Memory B cell (primary cell): ENCODE results near the gene LKAAEAR1.

Experiments
- ATAC-seq: fragments of 150-1000 bp; cut with Tn5 transposase; 2 replicates; pipeline ENCODE4 v1.10.0; 2021; ENCODE audit warnings: low read depth, mild to moderate bottlenecking, moderate library complexity
- DNase-seq, 2 donors: peaks; one replicate each; pipeline ENCODE4 v3.0.0; 2022; ENCODE audit warnings: low spot score in 2 of 2
- H3K27ac Mint-ChIP-seq: one replicate; pipeline ENCODE4 v1.8.0; 2022; ENCODE audit warnings: mild to moderate bottlenecking, moderate library complexity, mixed read lengths
- H3K27me3 Mint-ChIP-seq: one replicate; pipeline ENCODE4 v1.8.0; 2022; ENCODE audit warnings: mixed read lengths
- H3K36me3 Mint-ChIP-seq: one replicate; pipeline ENCODE4 v1.8.0; 2022; ENCODE audit warnings: mild to moderate bottlenecking, mixed read lengths
- H3K4me1 Mint-ChIP-seq: one replicate; pipeline ENCODE4 v1.8.0; 2022; ENCODE audit warnings: mixed read lengths
- H3K4me3 Mint-ChIP-seq: one replicate; pipeline ENCODE4 v1.8.0; 2022; ENCODE audit warnings: mild to moderate bottlenecking, moderate library complexity, mixed read lengths
- H3K9me3 Mint-ChIP-seq: one replicate; pipeline ENCODE4 v1.8.0; 2022; ENCODE audit warnings: mixed read lengths

The LKAAEAR1 gene

GRCh38 chr20:64115171-64115911 is 31.1 kb upstream of the LKAAEAR1 start:
- Mint-ChIP-seq H3K4me1 (peaks cover 13% of the 10 kb centered on the region), H3K27me3 (no peaks in the 10 kb centered on the region), H3K36me3 (no peaks in the 10 kb centered on the region), H3K9me3 (no peaks in the 10 kb centered on the region), H3K27ac (no peak overlapping the region), H3K4me3 (no peak overlapping the region)
- no peak for ATAC-seq
- peak in 1 of 2 donors; percentile 0 for DNase-seq

GRCh38 chr20:64114356-64114971 is 30.3 kb upstream of the LKAAEAR1 start:
- H3K9me3 Mint-ChIP-seq, result no peaks in the 10 kb centered on the region
- DNase-seq (no peak), ATAC-seq (no peak)
- H3K4me1 Mint-ChIP-seq, result peaks cover 10% of the 10 kb centered on the region
- H3K36me3 Mint-ChIP-seq, result no peaks in the 10 kb centered on the region
- H3K4me3 Mint-ChIP-seq, result no peak overlapping the region
- H3K27me3 Mint-ChIP-seq, result no peaks in the 10 kb centered on the region
- no peak overlapping the region for H3K27ac Mint-ChIP-seq

GRCh38 chr20:64113796-64114355 is 29.7 kb upstream of the LKAAEAR1 start:
- DNase-seq (peak in 1 of 2 donors; percentile 0), ATAC-seq (no peak)
- H3K36me3 Mint-ChIP-seq, result no peaks in the 10 kb centered on the region
- no peaks in the 10 kb centered on the region for H3K9me3 Mint-ChIP-seq
- no peaks in the 10 kb centered on the region for H3K27me3 Mint-ChIP-seq
- peaks cover 10% of the 10 kb centered on the region for H3K4me1 Mint-ChIP-seq
- no peak overlapping the region for H3K4me3 Mint-ChIP-seq
- H3K27ac Mint-ChIP-seq, result no peak overlapping the region

- ATAC-seq, result no peak
- Mint-ChIP-seq H3K27me3 (no peaks in the 10 kb centered on the region), H3K9me3 (no peaks in the 10 kb centered on the region), H3K36me3 (no peaks in the 10 kb centered on the region), H3K4me1 (peaks cover 10% of the 10 kb centered on the region), H3K4me3 (no peak overlapping the region), H3K27ac (no peak overlapping the region)
- no peak for DNase-seq
Observed at GRCh38 chr20:64113444-64113775, 29.2 kb upstream of the LKAAEAR1 start.

GRCh38 chr20:64112691-64113443 is 28.7 kb upstream of the LKAAEAR1 start:
- peaks cover 15% of the 10 kb centered on the region for H3K4me1 Mint-ChIP-seq
- no peak overlapping the region for H3K4me3 Mint-ChIP-seq
- ATAC-seq (no peak), DNase-seq (no peak)
- no peak overlapping the region for H3K27ac Mint-ChIP-seq
- no peaks in the 10 kb centered on the region for H3K27me3 Mint-ChIP-seq
- H3K9me3 Mint-ChIP-seq, result no peaks in the 10 kb centered on the region
- H3K36me3 Mint-ChIP-seq, result no peaks in the 10 kb centered on the region

- Mint-ChIP-seq H3K4me3 (no peak overlapping the region), H3K36me3 (no peaks in the 10 kb centered on the region), H3K4me1 (peaks cover 23% of the 10 kb centered on the region), H3K27ac (no peak overlapping the region), H3K9me3 (no peaks in the 10 kb centered on the region), H3K27me3 (no peaks in the 10 kb centered on the region)
- DNase-seq (peak; percentile 1 to 17), ATAC-seq (no peak)
Observed at GRCh38 chr20:64111841-64112641, 27.8 kb upstream of the LKAAEAR1 start.

GRCh38 chr20:64110411-64111068 is 26.3 kb upstream of the LKAAEAR1 start:
- Mint-ChIP-seq H3K36me3 (no peaks in the 10 kb centered on the region), H3K27ac (no peak overlapping the region), H3K4me1 (peaks cover 25% of the 10 kb centered on the region), H3K27me3 (no peaks in the 10 kb centered on the region), H3K4me3 (no peak overlapping the region), H3K9me3 (no peaks in the 10 kb centered on the region)
- DNase-seq, result peak; percentile 0 to 12
- no peak for ATAC-seq

- Mint-ChIP-seq H3K27me3 (no peaks in the 10 kb centered on the region), H3K27ac (no peak overlapping the region), H3K9me3 (no peaks in the 10 kb centered on the region), H3K4me1 (peaks cover 25% of the 10 kb centered on the region), H3K4me3 (no peak overlapping the region), H3K36me3 (no peaks in the 10 kb centered on the region)
- no peak for ATAC-seq
- peak in 1 of 2 donors; percentile 0 for DNase-seq
Observed at GRCh38 chr20:64109831-64110391, 25.7 kb upstream of the LKAAEAR1 start.

- Mint-ChIP-seq H3K27me3 (no peaks in the 10 kb centered on the region), H3K9me3 (no peaks in the 10 kb centered on the region), H3K4me1 (peaks cover 30% of the 10 kb centered on the region), H3K27ac (no peak overlapping the region), H3K36me3 (no peaks in the 10 kb centered on the region), H3K4me3 (peak overlapping the region; percentile 76)
- DNase-seq, result no peak
- no peak for ATAC-seq
Observed at GRCh38 chr20:64108731-64109681, 24.8 kb upstream of the LKAAEAR1 start.

- peak overlapping the region; percentile 90 for H3K27ac Mint-ChIP-seq
- DNase-seq, result peak; percentile 38 to 48
- peaks cover 30% of the 10 kb centered on the region for H3K4me1 Mint-ChIP-seq
- no peaks in the 10 kb centered on the region for H3K9me3 Mint-ChIP-seq
- H3K36me3 Mint-ChIP-seq, result no peaks in the 10 kb centered on the region
- peak; percentile 86 for ATAC-seq
- H3K27me3 Mint-ChIP-seq, result peaks cover 2% of the 10 kb centered on the region
- H3K4me3 Mint-ChIP-seq, result peak overlapping the region; percentile 76
Observed at GRCh38 chr20:64107736-64108457, 23.7 kb upstream of the LKAAEAR1 start.

- H3K4me3 Mint-ChIP-seq, result peak within 1 kb of the TSS; percentile 76
- DNase-seq (peak; percentile 38 to 39), ATAC-seq (peak; percentile 72)
- no peaks in the 10 kb centered on the region for H3K36me3 Mint-ChIP-seq
- H3K9me3 Mint-ChIP-seq, result no peaks in the 10 kb centered on the region
- peaks cover 2% of the 10 kb centered on the region for H3K27me3 Mint-ChIP-seq
- peaks cover 31% of the 10 kb centered on the region for H3K4me1 Mint-ChIP-seq
- peak within 1 kb of the TSS; percentile 90 for H3K27ac Mint-ChIP-seq
Observed at GRCh38 chr20:64106981-64107735, 23.0 kb upstream of the LKAAEAR1 start, which contains the start of gene NPBWR2. TSS of gene NPBWR2 (minus strand) at chr20:64107565. CDS start at chr20:64106831, 734 bp downstream.
